Ecto neural progenitor cell (in vitro differentiated cells): ENCODE measurements around the gene ENDOG.
A peak's percentile ranks its signal among the peaks of the same experiment; 100 is the strongest.

Source experiments
- DNase-seq: peaks from one replicate; pipeline ENCODE4 v3.0.0-alpha.2; 2018; ENCODE audit warnings: low spot score

Gene ENDOG

DNA sequence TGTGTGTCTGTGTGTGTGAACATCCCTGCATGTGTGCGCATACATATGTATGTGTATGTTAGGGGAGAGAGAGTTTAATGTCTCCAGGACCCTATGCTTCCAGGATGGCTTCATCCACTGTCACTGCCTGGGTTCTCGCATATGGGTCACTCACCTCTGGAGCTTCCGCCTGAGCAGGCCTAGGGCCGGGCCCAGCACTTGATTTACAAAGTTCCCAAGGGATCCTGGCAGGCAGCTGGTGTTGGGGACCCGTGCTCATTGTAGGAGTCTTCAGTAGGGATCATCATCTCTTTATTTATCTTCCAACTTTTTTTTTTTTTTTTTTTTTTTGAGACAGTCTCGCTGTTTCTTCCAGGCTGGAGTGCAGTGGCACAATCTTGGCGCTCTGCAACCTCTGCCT, 18.2 kb upstream of the ENDOG start:
- DNase-seq, result no peak

DNA sequence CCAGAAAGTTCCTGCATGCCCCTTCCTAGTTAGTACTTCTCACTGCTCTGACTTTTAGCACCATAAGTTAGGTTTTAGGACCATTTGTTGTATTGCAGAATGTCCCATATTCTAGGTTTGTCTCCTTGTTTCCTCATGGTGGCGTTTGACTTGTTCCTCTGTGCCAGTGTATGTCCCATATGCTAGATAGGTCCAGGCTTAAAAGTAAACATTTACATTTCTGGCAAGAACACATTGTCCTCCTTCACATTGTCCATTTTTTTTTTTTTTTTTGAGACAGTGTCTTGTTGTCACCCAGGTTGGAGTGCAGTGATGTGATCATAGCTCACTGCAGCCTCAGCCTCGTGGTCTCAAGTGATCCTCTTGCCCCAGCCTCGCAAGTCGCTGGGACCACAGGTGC, 15.8 kb upstream of the ENDOG start:
- DNase-seq, result no peak

DNA sequence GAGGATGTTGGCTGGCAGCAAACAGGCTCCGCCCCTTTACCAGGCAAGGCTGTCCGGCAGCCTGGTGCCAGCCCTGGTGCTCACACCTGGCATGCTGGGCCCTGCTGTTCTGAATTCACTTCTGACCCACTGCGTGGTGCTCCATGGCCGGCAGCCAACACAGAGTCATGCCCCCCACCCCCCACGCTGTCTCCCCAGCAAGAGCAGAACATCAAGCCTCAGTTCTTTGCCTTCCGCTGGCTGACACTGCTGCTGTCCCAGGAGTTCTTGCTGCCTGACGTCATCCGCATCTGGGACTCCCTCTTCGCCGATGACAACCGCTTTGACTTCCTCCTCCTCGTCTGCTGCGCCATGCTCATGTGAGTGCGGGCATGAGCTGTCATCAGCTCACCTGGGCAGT, 12.6 kb upstream of the ENDOG start:
- DNase-seq, result no peak

DNA sequence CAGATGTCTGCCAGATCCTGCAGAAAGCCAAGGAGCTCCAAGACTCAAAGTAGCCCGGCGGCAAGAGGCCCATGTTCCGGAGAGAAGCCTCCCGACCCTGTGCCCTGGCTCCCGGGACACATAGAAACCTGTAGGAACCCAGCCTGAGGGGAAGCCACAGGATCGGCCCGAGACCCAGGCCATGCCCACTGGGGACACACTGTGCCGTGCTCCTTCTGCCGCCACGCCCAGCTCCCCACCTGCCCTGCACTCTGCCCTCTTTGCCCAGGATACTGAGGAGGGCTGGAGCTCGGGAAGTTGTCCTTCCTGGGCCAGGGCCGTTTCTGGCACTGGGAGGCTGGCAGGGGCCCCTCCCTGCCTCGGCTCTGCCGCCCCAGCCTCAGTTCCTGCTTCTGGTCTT, 10.5 kb upstream of the ENDOG start:
- no peak for DNase-seq

DNA sequence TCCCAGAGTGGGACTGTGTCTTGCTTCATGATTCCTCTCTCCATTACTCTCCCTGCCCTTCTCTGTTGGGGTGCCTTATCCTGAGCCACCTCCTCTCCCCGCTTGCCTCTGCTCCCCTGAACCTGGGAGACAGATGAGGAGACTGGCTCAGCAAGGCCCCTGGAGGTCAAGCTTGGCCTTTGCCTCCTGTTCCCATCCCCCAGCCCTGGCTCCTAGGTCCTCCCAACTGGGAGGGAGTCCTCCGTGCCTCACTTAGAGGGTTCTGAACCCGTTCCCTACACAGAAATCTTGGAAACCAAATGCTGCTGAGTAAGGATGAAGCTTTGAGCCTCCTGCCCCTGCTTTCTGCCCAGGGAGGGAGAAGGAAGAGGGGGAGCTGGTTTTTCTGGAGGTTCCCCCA, 9.8 kb upstream of the ENDOG start:
- DNase-seq, result no peak

DNA sequence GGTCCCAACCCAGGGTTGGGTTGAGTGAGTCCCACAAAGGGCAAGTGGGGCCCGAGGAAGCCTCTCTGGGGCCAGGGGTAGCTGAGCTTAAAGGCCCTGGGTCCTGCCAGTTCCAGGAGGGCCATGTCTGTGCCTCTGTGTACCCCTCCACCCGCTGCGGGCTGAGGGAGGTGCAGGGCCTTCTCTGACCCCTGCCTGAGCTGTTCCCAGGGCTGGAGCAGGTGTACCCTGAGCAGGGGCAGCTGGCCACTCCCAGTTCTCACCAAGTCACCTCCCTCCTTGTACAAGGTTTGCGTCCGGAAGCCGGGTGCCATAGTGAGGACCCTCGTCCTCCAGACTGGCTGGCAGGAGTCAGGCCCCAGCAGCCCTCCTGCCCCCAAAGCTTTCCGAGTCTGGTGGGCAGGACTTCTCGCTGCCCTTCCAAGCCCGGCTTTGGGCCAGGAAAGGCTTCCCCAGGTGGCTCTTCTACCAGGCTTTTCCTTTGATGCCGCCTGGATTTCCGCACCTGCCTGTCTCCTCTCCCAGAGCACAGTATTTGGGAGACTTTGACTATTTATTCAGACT, 9.2 kb upstream of the ENDOG start:
- no peak for DNase-seq

DNA sequence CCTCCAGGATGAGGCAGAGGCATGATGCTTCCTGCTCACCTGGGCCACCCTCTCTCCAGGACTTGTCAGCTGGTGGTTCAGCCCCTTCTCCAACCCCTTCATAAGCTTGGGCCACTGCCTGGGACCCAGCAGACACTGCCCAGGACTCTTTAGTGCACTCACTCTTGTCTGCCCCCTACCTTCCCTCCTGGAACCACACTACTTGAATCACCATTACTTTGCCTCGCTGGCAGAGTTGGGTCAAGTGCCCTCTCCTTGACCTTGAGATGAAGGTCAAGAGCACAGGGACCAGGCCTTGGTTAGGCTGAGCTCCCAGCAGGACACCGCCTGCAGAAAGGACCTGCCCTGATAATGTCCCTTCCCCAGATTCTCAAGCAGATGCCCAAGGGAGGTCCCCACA, 8.5 kb upstream of the ENDOG start:
- no peak for DNase-seq

DNA sequence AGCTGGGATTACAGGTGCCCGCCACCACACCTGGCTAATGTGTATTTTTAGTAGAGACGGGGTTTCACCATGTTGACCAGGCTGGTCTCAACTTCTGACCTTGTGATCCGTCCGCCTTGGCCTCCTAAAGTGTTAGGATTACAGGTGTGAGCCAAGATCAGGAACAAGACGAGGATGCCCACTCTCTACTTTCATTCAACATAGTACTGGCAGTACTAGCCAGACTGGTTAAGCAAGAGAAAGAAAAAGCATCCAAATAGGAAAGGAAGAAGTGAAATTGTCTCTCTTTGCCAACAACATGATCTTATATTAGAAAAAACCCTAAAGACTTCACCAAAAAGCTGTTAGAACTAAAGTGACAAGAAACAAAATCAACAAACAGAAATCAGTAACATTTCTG, 7.4 kb upstream of the ENDOG start:
- no peak for DNase-seq

DNA sequence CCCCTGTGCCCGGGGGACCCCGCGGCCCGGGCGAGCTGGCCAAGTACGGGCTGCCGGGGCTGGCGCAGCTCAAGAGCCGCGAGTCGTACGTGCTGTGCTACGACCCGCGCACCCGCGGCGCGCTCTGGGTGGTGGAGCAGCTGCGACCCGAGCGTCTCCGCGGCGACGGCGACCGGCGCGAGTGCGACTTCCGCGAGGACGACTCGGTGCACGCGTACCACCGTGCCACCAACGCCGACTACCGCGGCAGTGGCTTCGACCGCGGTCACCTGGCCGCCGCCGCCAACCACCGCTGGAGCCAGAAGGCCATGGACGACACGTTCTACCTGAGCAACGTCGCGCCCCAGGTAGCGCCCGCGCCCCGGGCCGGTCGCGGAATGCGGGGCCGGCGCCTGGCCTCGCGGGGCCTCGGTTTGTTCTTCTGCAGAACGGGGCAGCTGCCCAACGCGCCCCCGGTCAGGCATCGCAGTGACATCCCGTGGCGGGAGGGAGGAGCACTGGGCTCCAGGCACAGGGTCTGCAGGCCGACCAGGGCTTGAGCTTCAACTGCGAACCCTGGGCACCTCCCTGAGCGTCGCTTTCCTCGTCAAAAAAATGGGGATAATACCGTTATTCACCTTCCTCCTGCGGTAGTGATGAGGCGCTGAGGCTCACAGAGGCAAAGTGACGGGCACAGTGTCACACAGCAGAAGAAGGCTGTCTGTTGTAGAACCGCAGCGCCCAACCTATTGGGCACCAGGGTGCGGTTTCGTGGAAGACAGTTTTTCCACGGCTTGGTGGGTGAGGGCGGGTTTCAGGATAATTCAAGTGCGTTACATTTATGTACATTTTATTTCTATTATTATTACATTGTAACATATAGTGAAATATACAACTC, 777 bp downstream of the ENDOG start:
- DNase-seq, result peak; percentile 63

DNA sequence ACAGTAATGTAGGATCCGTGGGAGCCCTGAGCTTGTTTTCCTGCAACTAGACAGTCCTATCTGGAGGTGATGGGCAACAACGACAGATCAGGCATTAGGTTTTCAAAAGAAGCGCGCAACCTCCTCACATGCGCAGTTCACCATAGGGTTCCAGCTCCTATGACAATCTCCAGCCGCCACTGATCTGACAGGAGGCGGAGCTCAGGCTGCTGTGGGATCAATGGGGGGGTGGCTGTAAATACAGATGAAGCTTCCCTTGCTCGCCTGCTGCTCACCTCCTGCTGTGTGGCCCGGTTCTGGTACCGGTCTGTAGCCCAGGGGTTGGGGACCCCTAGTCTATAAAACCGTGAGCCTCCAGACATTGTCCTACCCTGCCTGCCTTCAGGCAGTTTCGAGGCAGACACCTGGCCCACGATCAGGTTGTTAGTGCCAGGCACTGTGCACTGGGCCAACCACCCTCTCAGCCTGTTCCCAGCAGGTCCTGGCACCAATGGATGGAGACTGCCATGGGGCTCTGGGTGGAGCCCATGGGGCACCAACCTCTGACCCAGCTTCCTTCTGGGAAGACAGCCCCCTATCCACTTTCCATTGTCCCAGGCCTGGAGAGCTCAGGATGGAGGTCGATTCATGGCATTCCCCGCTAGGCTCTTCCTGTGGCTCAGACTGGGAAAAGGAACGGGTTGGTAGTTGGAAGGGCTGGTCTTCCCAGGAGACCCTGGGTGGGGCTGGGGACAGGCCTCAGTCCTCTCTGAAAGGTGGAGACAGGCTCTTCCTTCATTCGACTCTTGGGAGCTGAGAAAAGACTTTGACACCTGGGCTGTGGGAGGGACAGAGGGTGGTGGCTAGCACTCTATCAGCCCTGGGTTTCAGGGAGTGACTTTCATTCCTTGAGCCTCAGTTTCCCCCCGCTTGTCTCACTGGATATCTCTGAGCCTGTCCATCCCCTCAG, 1.7 kb downstream of the ENDOG start:
- no peak for DNase-seq

DNA sequence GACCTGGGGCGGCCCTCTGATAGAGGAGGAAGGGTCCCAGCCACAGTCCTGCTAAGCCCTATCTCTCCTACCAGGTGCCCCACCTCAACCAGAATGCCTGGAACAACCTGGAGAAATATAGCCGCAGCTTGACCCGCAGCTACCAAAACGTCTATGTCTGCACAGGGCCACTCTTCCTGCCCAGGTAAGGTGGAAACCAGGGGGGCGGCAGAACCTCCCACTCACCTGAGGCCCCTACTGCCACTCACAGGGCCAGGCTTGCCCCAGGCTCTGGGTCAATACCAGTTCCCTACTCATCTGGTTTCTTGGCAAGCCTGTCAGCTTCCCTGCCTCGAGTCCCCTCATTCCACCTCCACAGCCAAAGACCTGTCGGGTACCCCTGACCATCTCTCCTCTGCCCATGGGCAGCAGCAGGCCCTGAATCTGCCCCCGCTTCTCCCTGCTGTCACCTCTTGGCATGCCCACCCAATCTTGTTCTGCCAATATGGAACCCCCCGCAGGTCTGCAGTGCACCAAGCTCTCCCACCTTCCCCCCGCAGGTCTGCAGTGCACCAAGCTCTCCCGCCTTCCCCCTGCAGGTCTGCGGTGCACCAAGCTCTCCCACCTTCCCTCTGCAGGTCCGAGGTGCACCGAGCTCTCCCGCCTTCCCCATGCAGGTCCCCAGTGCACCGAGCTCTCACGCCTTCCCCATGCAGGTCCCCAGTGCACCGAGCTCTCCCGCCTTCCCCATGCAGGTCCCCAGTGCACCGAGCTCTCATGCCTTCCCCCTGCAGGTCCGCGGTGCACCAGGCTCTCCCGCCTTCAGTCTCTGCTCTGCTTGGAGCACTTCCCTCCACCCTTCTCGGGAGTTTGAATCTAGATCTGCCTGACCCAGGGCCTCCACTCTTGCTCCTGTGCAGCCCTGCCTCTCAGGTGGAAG, 2.6 kb downstream of the ENDOG start:
- no peak for DNase-seq

DNA sequence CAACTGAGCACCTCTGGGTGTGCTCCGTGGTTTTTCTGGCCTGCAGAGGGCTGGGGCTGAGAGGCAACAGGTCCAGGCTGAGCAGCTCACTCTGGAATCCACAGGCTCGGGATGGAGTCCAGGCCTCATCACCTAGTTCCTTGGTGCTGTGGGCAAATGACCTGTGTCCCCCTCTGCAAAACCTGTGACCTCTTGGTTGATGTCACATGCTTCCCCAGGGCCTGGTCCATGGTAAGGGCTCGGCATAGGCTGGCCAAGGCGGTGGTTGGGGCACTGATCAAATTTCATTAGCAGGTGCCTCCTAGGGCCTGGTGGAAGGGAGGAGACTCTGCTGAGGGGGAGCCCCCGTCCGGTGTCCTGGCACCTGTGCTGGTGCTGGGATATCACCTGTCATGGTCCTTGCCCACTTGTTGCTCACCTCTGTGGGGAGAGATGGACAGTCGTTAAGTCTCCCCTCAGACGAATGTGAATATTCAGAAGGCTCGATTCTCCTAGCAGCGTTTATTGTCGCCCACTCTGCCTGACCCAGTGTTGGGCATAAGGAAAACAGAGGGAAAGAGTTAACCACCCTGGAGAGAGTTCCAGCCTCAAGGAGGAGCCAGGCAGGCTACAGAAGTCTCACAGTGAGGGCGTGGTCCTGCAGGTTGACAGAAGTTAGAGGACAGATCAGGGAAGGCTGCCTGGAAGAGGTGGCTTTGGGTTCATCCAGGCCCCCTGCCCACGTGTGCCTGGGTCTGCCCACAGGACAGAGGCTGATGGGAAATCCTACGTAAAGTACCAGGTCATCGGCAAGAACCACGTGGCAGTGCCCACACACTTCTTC, 3.5 kb downstream of the ENDOG start:
- DNase-seq, result no peak

DNA sequence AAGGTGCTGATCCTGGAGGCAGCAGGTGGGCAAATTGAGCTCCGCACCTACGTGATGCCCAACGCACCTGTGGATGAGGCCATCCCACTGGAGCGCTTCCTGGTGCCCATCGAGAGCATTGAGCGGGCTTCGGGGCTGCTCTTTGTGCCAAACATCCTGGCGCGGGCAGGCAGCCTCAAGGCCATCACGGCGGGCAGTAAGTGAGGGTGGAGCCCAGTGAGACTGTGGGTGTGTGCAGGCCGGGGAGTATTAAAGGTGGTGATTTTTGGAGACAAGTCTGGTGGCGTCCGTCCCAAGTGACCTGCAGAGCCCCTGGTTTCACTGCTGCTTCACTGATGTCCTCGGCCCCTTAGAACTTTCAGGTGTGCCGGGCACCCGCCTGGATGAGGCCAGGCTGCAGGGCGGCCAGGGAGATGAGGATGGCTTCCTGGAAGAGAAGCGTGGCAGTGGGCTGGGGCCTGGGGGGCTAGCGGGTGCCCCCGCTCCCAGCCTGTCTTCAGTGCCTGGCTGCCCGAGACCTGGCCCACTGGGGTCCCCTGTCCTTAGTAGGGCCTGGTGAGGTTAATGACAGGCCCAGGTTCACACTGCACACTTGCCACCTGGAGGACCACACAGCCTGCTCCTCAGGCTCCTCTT, 4.2 kb downstream of the ENDOG start:
- no peak for DNase-seq

DNA sequence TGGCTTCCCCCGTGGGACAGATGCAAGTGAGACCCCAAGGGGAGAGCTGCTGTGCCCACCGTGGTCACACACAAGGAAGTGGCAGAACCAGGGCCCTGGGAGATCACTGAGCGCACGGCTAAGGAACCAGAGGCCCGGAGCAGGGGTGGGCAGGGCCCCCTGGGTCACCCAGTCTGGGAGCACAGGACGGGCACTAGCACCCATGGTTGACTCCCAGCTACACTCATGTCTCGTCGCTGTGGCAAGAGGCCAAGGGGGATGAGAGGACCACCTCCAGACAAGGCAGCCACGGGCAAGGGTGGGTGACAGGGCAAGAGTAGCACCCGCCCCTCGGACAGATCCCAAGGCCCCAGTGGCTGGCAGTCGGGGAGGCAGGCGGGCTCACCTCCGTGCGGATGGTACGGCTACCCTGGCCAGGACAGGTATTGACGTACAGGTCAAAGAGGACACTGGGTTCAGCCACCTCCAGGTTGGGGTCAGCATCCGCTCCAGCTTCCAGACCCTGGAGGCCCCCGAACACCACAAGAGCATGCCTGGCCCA, 5.1 kb downstream of the ENDOG start:
- no peak for DNase-seq

DNA sequence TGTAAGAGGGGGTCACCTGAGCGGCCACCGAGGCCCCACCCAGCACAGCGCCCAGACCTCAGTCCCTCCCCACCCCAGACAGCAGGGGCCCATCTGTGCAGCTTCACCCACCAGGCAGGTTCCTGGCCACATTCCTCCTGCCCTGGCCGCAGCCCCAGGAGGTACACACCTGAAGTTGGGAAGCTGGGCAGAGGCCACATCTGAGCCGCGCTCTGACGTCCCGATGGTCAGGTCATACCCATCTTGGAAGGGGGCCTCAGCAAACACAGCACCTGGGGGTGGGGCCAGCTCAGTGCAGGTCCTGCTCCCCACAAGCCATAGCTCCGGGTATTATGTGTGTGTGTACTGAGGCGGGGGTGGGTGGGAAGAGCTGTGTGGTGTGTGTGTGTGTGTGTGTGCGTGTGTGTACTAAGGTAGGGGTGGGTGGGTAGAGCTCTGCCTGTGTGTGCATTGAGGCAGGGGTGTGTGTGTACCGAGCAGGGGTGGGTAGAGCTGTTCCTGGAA, 5.7 kb downstream of the ENDOG start:
- no peak for DNase-seq

DNA sequence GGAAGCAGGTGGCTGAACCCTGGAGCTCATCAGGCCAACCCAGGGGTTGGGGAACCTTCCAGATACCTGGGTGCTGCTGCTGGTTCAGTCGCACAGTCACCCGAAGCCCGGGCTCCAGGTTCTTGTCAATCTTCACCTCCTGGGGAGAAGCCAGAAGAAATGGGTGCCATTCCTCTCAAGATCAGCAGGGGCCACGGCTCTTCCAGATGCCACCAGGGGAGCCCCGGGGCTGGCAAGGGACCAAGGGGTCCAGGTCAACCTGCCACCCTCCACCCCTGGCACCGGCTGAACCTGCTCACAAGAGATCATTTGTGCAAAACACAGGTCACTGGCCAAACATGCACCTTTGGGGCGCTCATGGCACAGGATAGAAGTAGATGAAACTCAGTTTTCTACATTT, 6.6 kb downstream of the ENDOG start:
- no peak for DNase-seq

DNA sequence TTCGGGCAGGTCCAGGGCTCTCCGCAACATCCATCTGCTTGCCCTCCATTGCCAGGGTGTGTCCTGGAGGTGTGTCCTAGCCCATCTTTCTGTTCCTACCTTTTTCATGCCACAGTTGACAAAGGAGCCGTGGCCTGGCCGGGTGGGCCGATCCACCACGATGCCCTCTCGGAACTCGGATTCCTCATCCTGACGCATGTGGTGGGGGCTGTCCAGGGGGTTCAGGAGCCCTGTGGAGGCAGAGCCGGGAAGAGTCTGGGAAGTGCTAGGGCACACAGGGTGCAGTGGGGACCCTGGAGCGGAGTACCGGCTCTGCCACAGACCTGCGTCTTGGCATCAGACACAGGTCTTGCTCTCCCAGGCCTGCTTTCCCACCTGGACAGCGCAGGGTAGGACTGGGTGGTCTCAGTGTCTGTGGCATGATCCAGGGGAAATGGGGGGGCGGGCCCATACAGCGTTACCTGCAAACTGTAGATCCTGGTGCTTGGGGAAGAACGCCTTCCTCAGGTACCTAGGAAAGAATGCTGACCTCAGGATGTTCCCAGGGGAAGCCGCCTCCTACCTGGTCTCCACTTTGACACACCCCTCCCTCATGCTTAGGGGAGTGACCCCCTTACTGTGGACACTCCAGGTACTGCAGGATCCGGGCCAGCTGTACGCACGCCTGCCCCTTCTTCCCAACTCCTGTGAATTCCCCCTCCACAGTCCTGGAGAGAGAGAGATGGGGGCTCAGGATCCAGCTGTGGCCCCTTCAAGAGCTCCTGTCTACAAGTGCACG, 7.8 kb downstream of the ENDOG start:
- DNase-seq, result no peak

DNA sequence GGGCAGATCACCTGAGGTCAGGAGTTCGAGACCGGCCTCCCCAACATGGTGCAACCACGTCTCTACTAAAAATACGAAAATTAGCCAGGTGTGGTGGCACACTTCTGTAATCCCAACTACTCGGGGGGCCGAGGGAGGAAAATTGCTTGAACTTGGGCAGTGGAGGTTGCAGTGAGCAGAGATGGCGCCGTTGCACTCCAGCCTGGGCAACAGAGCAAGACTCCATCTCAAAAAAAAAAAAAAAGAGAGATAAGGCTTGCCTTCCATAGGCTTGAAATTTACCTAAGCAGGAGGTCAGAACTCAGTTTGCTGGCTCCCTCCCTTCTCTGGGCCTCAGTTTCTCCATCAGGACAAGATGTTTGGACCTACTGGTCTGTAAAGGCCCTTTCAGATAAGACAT, 10.0 kb downstream of the ENDOG start:
- no peak for DNase-seq
